H9 (cell line): ENCODE results near the gene TNFRSF6B. TPM values are rescaled to one million over a fixed set of nuclear protein-coding genes. Genes with fewer than 3 reads are reported as not detected.

Experiments
- DNase-seq: peaks from one replicate; pipeline ENCODE4 v3.0.0-alpha.2; 2017
- H2AFZ ChIP-seq: one replicate; pipeline ENCODE4 v1.6.1; 2013; ENCODE audit warnings: mild to moderate bottlenecking, low read length, control low read depth, moderate library complexity
- H2AK5ac ChIP-seq: 2 replicates; pipeline ENCODE4 v1.6.1; 2013; ENCODE audit warnings: low read length, control low read depth, mixed read lengths; ENCODE audit not compliant: insufficient read length
- H2BK120ac ChIP-seq: one replicate; pipeline ENCODE4 v1.6.1; 2013; ENCODE audit warnings: low read depth, mild to moderate bottlenecking, low read length, control low read depth, inconsistent platforms; ENCODE audit not compliant: poor library complexity, severe bottlenecking
- H2BK12ac ChIP-seq: 2 replicates; pipeline ENCODE4 v1.6.1; 2013; ENCODE audit warnings: low read length, control low read depth, mixed read lengths, low read depth; ENCODE audit not compliant: insufficient read length
- H2BK15ac ChIP-seq: 2 replicates; pipeline ENCODE4 v1.6.1; 2013; ENCODE audit warnings: low read depth, low read length, control low read depth
- H2BK20ac ChIP-seq: one replicate; pipeline ENCODE4 v1.6.1; 2013; ENCODE audit warnings: low read depth, mild to moderate bottlenecking, low read length, control low read depth, inconsistent platforms; ENCODE audit not compliant: poor library complexity, severe bottlenecking
- H2BK5ac ChIP-seq: 2 replicates; pipeline ENCODE4 v1.6.1; 2013; ENCODE audit warnings: low read length, control low read depth, mixed read lengths; ENCODE audit not compliant: insufficient read length
- H3K14ac ChIP-seq: 2 replicates; pipeline ENCODE4 v1.6.1; 2013; ENCODE audit warnings: low read length, control low read depth; ENCODE audit not compliant: insufficient read depth
- H3K18ac ChIP-seq: 2 replicates; pipeline ENCODE4 v1.6.1; 2013; ENCODE audit warnings: low read depth, mild to moderate bottlenecking, mixed read lengths, low read length, control low read depth; ENCODE audit not compliant: insufficient read length
- H3K23ac ChIP-seq: 2 replicates; pipeline ENCODE4 v1.6.1; 2013; ENCODE audit warnings: low read length, control low read depth, mixed read lengths, low read depth; ENCODE audit not compliant: insufficient read length
- H3K23me2 ChIP-seq: 2 replicates; pipeline ENCODE4 v1.6.1; 2013; ENCODE audit warnings: low read depth, mild to moderate bottlenecking, mixed read lengths, low read length, control low read depth; ENCODE audit not compliant: insufficient read length, poor library complexity, severe bottlenecking
- H3K27ac ChIP-seq: 2 replicates; pipeline ENCODE4 v1.5.1; 2013; ENCODE audit warnings: low read length, control low read depth, mixed read lengths, low read depth; ENCODE audit not compliant: insufficient read length
- H3K27me3 ChIP-seq: 2 replicates; pipeline ENCODE4 v1.6.1; 2013; ENCODE audit warnings: low read length, control low read depth, inconsistent platforms; ENCODE audit not compliant: insufficient read depth
- H3K4ac ChIP-seq: 2 replicates; pipeline ENCODE4 v1.6.1; 2013; ENCODE audit warnings: low read depth, mild to moderate bottlenecking, control low read depth, inconsistent platforms, low read length, moderate library complexity
- H3K4me1 ChIP-seq: 2 replicates; pipeline ENCODE4 v1.6.1; 2013; ENCODE audit warnings: low read length, control low read depth, inconsistent platforms; ENCODE audit not compliant: insufficient read depth
- H3K4me2 ChIP-seq: 2 replicates; pipeline ENCODE4 v1.6.1; 2013; ENCODE audit warnings: low read length, control low read depth, mixed read lengths; ENCODE audit not compliant: insufficient read length, insufficient read depth
- H3K56ac ChIP-seq: 2 replicates; pipeline ENCODE4 v1.6.1; 2013; ENCODE audit warnings: low read depth, mild to moderate bottlenecking, mixed read lengths, low read length, control low read depth; ENCODE audit not compliant: insufficient read length
- H3K79me1 ChIP-seq: 2 replicates; pipeline ENCODE4 v1.6.1; 2013; ENCODE audit warnings: low read depth, mild to moderate bottlenecking, moderate library complexity, low read length, control low read depth, inconsistent platforms; ENCODE audit not compliant: insufficient read depth, poor library complexity, severe bottlenecking
- H3K79me2 ChIP-seq: 2 replicates; pipeline ENCODE4 v1.6.1; 2013; ENCODE audit warnings: low read length, control low read depth, inconsistent platforms; ENCODE audit not compliant: insufficient read depth
- H3K9ac ChIP-seq: 2 replicates; pipeline ENCODE4 v1.6.1; 2013; ENCODE audit warnings: low read length, control low read depth, mixed read lengths; ENCODE audit not compliant: insufficient read length; ENCODE audit errors: extremely low read depth
- H3K9me3 ChIP-seq: one replicate; pipeline ENCODE4 v1.6.1; 2013; ENCODE audit warnings: low read depth, low read length, inconsistent platforms; ENCODE audit not compliant: control insufficient read depth
- H3T11ph ChIP-seq: one replicate; pipeline ENCODE4 v1.6.1; 2013; ENCODE audit warnings: mild to moderate bottlenecking, low read length, control low read depth, inconsistent platforms
- H4K20me1 ChIP-seq: one replicate; pipeline ENCODE4 v1.6.1; 2013; ENCODE audit not compliant: control insufficient read depth, insufficient read length, insufficient read depth
- H4K5ac ChIP-seq: 2 replicates; pipeline ENCODE4 v1.6.1; 2013; ENCODE audit warnings: low read depth, mild to moderate bottlenecking, mixed read lengths, low read length, control low read depth; ENCODE audit not compliant: insufficient read length
- H4K8ac ChIP-seq: replicated peaks from 2 replicates; pipeline ENCODE4 v1.6.1; 2013; ENCODE audit warnings: low read length, control low read depth, mixed read lengths, low read depth; ENCODE audit not compliant: insufficient read length
- H4K91ac ChIP-seq: 2 replicates; pipeline ENCODE4 v1.6.1; 2013; ENCODE audit warnings: low read depth, mild to moderate bottlenecking, moderate library complexity, mixed read lengths, low read length, control low read depth; ENCODE audit not compliant: insufficient read length
- H3K27ac Mint-ChIP-seq, 3 experiments: 2 replicates in 2 of 3; 3 replicates in 1 of 3; pipeline ENCODE4 v1.8.0; 2020 to 2021; ENCODE audit warnings: mixed read lengths in 3 of 3, mild to moderate bottlenecking in 1 of 3, moderate library complexity in 1 of 3
- H3K27me3 Mint-ChIP-seq: 2 replicates; pipeline ENCODE4 v1.8.0; 2021; ENCODE audit warnings: low read depth, mild to moderate bottlenecking, moderate library complexity, mixed read lengths
- H3K36me3 Mint-ChIP-seq, 3 experiments: 2 replicates in 2 of 3; 3 replicates in 1 of 3; pipeline ENCODE4 v1.8.0; 2020 to 2021; ENCODE audit warnings: low read depth in 3 of 3, mixed read lengths in 3 of 3; ENCODE audit not compliant: insufficient read depth in 1 of 3
- H3K4me1 Mint-ChIP-seq, 2 experiments: 2 replicates each; pipeline ENCODE4 v1.8.0; 2020; ENCODE audit warnings: mixed read lengths in 2 of 2
- H3K4me3 Mint-ChIP-seq, 2 experiments: 2 replicates in 1 of 2; 3 replicates in 1 of 2; pipeline ENCODE4 v1.8.0; 2020 to 2021; ENCODE audit warnings: mild to moderate bottlenecking in 2 of 2, mixed read lengths in 2 of 2, moderate library complexity in 1 of 2
- H3K9me3 Mint-ChIP-seq, 2 experiments: 2 replicates in 1 of 2; 3 replicates in 1 of 2; pipeline ENCODE4 v1.8.0; 2020; ENCODE audit warnings: mild to moderate bottlenecking in 2 of 2, mixed read lengths in 2 of 2, moderate library complexity in 1 of 2
- WGBS: extraction: QIAGEN DNeasy Blood & Tissue Kit; methylation state at CpG from one replicate; pipeline ENCODE4 v1.1.7; 2013; ENCODE audit warnings: missing lambda C conversion rate, low lambda C conversion rate, mixed read lengths; ENCODE audit not compliant: insufficient read length; ENCODE audit errors: extremely low coverage; 5-methylcytosine and 5-hydroxymethylcytosine counted together
- total RNA-seq: library from RNA; stranded (reverse); gene quantifications from 2 replicates; pipeline ENCODE4 v1.2.1, GENCODE V29; 2021
- TF ChIP-seq, protein P1 (sequence below): fragments of 200-600 bp; sonication (generic); conservative IDR thresholded peaks from 3 replicates; pipeline ENCODE4 v1.8.0; 2021; ENCODE audit warnings: antibody characterized with exemption, mild to moderate bottlenecking

The TNFRSF6B gene
- total RNA-seq, 1 experiment from 2014 or later = not detected

- Histone ChIP-seq H3K9me3 (no peaks in the 10 kb centered on the region), H3K56ac (no peak overlapping the region), H4K5ac (no peak overlapping the region), H3K27me3 (no peaks in the 10 kb centered on the region), H3K9ac (no peak overlapping the region), H4K20me1 (no peaks in the 10 kb centered on the region), H4K8ac (no peak overlapping the region), H3K18ac (no peak overlapping the region), H3K4me1 (no peaks in the 10 kb centered on the region), H2BK12ac (no peak overlapping the region), H2AFZ (no peak overlapping the region), H3K4me2 (no peak overlapping the region), H3K27ac (no peak overlapping the region), H3K23me2 (peaks cover 9% of the 10 kb centered on the region), H2BK120ac (no peak overlapping the region), H3K79me1 (peaks cover 4% of the 10 kb centered on the region), H3K4ac (no peak overlapping the region), H2BK15ac (no peak overlapping the region), H2BK5ac (no peak overlapping the region), H3K79me2 (peaks cover 2% of the 10 kb centered on the region; the same call in 1 of the 2 replicates), H2BK20ac (no peak overlapping the region), H3K14ac (no peak overlapping the region), H2AK5ac (no peak overlapping the region), H4K91ac (no peak overlapping the region), H3K23ac (no peak overlapping the region), H3T11ph (no peak overlapping the region)
- Mint-ChIP-seq H3K9me3 (no peaks in the 10 kb centered on the region), H3K36me3 (peaks cover 16 to 29% (median 27%) of the 10 kb centered on the region in 3 experiments; a peak in 6 of 7 replicates), H3K27ac (no peak overlapping the region), H3K4me3 (no peak overlapping the region), H3K4me1 (peaks cover 5 to 9% of the 10 kb centered on the region in 2 experiments), H3K27me3 (no peaks in the 10 kb centered on the region)
- no CpG with 5 or more reads among the region's 15 CpGs for WGBS
- TF ChIP-seq, protein P1, sequence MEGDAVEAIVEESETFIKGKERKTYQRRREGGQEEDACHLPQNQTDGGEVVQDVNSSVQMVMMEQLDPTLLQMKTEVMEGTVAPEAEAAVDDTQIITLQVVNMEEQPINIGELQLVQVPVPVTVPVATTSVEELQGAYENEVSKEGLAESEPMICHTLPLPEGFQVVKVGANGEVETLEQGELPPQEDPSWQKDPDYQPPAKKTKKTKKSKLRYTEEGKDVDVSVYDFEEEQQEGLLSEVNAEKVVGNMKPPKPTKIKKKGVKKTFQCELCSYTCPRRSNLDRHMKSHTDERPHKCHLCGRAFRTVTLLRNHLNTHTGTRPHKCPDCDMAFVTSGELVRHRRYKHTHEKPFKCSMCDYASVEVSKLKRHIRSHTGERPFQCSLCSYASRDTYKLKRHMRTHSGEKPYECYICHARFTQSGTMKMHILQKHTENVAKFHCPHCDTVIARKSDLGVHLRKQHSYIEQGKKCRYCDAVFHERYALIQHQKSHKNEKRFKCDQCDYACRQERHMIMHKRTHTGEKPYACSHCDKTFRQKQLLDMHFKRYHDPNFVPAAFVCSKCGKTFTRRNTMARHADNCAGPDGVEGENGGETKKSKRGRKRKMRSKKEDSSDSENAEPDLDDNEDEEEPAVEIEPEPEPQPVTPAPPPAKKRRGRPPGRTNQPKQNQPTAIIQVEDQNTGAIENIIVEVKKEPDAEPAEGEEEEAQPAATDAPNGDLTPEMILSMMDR = no peak
- peak; percentile 28 for DNase-seq
Measured at GRCh38 chr20:63703471-63703975, 7.1 kb downstream of the TNFRSF6B start.
